GM12878 (cell line): ENCODE data around the gene MSH5.

Source experiments
- BCLAF1 ChIP-seq: fragments of 450-650 bp; IDR thresholded peaks from 2 replicates; pipeline ENCODE4 v1.6.1; 2017; ENCODE audit warnings: antibody characterized with exemption, mild to moderate bottlenecking, moderate library complexity
- BRCA1 ChIP-seq: IDR thresholded peaks from 2 replicates; pipeline ENCODE4 v1.6.1; 2011; ENCODE audit warnings: low read depth, low read length, improper control_type of control experiment
- CTCF ChIP-seq, 3 experiments: IDR thresholded peaks in 2 of 3; conservative IDR thresholded peaks in 1 of 3; 2 replicates each; pipeline ENCODE4 v1.5.1; 2011; ENCODE audit warnings: low read depth in 3 of 3, low read length in 3 of 3, mild to moderate bottlenecking in 3 of 3, control low read depth in 2 of 3, moderate library complexity in 2 of 3, inconsistent platforms in 1 of 3, mixed read lengths in 1 of 3; ENCODE audit not compliant: control insufficient read depth in 2 of 3, insufficient read depth in 1 of 3; ENCODE audit errors: extremely low read depth in 1 of 3
- EGR1 ChIP-seq, 2 experiments: IDR thresholded peaks; 1 replicate in 1 of 2; 2 replicates in 1 of 2; pipeline ENCODE4 v1.6.1; 2011 to 2012; ENCODE audit warnings: low read depth in 2 of 2, low read length in 2 of 2, borderline replicate concordance in 1 of 2, mild to moderate bottlenecking in 1 of 2, moderate library complexity in 1 of 2
- EP300 ChIP-seq, 2 experiments: fragments of 150-350 bp in 1 of 2; IDR thresholded peaks; 2 replicates each; pipeline ENCODE4 v1.6.1; 2011 to 2012; ENCODE audit warnings: low read depth in 2 of 2, low read length in 2 of 2, borderline replicate concordance in 1 of 2, improper control_type of control experiment in 1 of 2, inconsistent platforms in 1 of 2; ENCODE audit not compliant: control insufficient read depth in 1 of 2
- HDGF ChIP-seq: fragments of 450-650 bp; IDR thresholded peaks from 2 replicates; pipeline ENCODE4 v1.6.1; 2016; ENCODE audit warnings: antibody characterized with exemption
- NBN ChIP-seq: fragments of 450-650 bp; IDR thresholded peaks from 2 replicates; pipeline ENCODE4 v1.6.1; 2016
- PKNOX1 ChIP-seq: fragments of 450-650 bp; IDR thresholded peaks from 2 replicates; pipeline ENCODE4 v1.6.1; 2016; ENCODE audit warnings: mild to moderate bottlenecking
- POLR2AphosphoS5 ChIP-seq: IDR thresholded peaks from 2 replicates; pipeline ENCODE4 v1.6.1; 2011; ENCODE audit warnings: mild to moderate bottlenecking, low read length, inconsistent platforms
- SMAD1 ChIP-seq: fragments of 450-650 bp; IDR thresholded peaks from 2 replicates; pipeline ENCODE4 v1.6.1; 2018; ENCODE audit warnings: mild to moderate bottlenecking, low read depth; ENCODE audit not compliant: partially characterized antibody
- USF1 ChIP-seq: IDR thresholded peaks from 2 replicates; pipeline ENCODE4 v1.6.1; 2011; ENCODE audit warnings: borderline replicate concordance, low read depth, mild to moderate bottlenecking, moderate library complexity, mixed read lengths, low read length; ENCODE audit not compliant: insufficient read depth; ENCODE audit errors: extremely low read length

GRCh38 chr6:31765910-31766794 is 26.3 kb downstream of the MSH5 start:
- TF ChIP-seq PKNOX1 (no peak), HDGF (no peak), POLR2AphosphoS5 (no peak), CTCF (IDR thresholded peaks at IDR 0.05 in 2 of 3, conservative IDR thresholded peaks at IDR 0.05 in 1 of 3; ENCODE audit: control insufficient read depth in 2 of 3, extremely low read depth in 1 of 3, insufficient read depth in 1 of 3, low read depth in 3 of 3, low read length in 3 of 3) (no peak), EGR1 (IDR thresholded peaks at IDR 0.05; ENCODE audit: borderline replicate concordance in 1 of 2, low read depth in 2 of 2, low read length in 2 of 2) (no peak), USF1 (no peak), EP300 (IDR thresholded peaks at IDR 0.05; ENCODE audit: borderline replicate concordance in 1 of 2, control insufficient read depth in 1 of 2, low read depth in 2 of 2, low read length in 2 of 2) (no peak), BCLAF1 (no peak), SMAD1 (no peak), NBN (no peak), BRCA1 (no peak)
